ENCODE data around the gene EMILIN3.

GRCh38 chr20:41349266-41349665 lies 17.4 kb downstream of the EMILIN3 start:
- TF ChIP-seq CTCF (IDR thresholded peaks at IDR 0.05; ENCODE audit: control extremely low read depth in 1 of 3, insufficient read depth in 1 of 3, low read depth in 1 of 3, low read length in 3 of 3) (no peak), JUN (IDR thresholded peaks at IDR 0.05; ENCODE audit: low read depth, low read length) (no peak), MAX (IDR thresholded peaks at IDR 0.05) (no peak), ATF2 (IDR thresholded peaks at IDR 0.05; ENCODE audit: low read length) (no peak)

Data from H1 (cell line).